ENCODE data around the gene PSKH1. TPM values are rescaled to one million over a fixed set of nuclear protein-coding genes. Genes with fewer than 3 reads are reported as not detected.
"Not testable (repeated sequence)": the region's sequence is repeated elsewhere in the genome, so short reads cannot be mapped to it uniquely, and the experiment has no call there.

PSKH1 gene
- total RNA-seq, 1 donor from 2014 or later, result 10.6 TPM

- DNase-seq (ENCODE audit: low read depth), result no peak
Measured at GRCh38 chr16:67957622-67958021, 64.6 kb downstream of the PSKH1 start.

GRCh38 chr16:67959536-67960329, 66.7 kb downstream of the PSKH1 start:
- peak; percentile 95 for DNase-seq (ENCODE audit: low read depth)

GRCh38 chr16:67961551-67961957, 68.5 kb downstream of the PSKH1 start:
- DNase-seq (ENCODE audit: low read depth), result peak; percentile 71

GRCh38 chr16:67962135-67962534, 69.1 kb downstream of the PSKH1 start:
- DNase-seq (ENCODE audit: low read depth), result no peak

- no peak for DNase-seq (ENCODE audit: low read depth)
Measured at GRCh38 chr16:67963292-67963661, 70.2 kb downstream of the PSKH1 start.

GRCh38 chr16:67963662-67964321, 70.7 kb downstream of the PSKH1 start:
- no peak for DNase-seq (ENCODE audit: low read depth)

- peak; percentile 35 for DNase-seq (ENCODE audit: low read depth)
Measured at GRCh38 chr16:67964477-67965131, 71.5 kb downstream of the PSKH1 start.

- peak; percentile 58 for DNase-seq (ENCODE audit: low read depth)
Measured at GRCh38 chr16:67965668-67966548, 72.9 kb downstream of the PSKH1 start.

- DNase-seq (ENCODE audit: low read depth), result peak; percentile 75
Measured at GRCh38 chr16:67966549-67967182, 73.6 kb downstream of the PSKH1 start.

- no peak for DNase-seq (ENCODE audit: low read depth)
Measured at GRCh38 chr16:67967183-67967957, 74.3 kb downstream of the PSKH1 start.

- DNase-seq (ENCODE audit: low read depth), result peak; percentile 49
Measured at GRCh38 chr16:67967958-67968399, 74.9 kb downstream of the PSKH1 start.

- DNase-seq (ENCODE audit: low read depth), result peak; percentile 86
Measured at GRCh38 chr16:67968400-67969253, 75.6 kb downstream of the PSKH1 start, which contains the start of gene SLC12A4. SLC12A4 (minus strand) TSS chr16:67968637; CDS start chr16:67968553, 84 bp downstream.

- DNase-seq (ENCODE audit: low read depth), result no peak
Measured at GRCh38 chr16:67969254-67970039, 76.4 kb downstream of the PSKH1 start.

- DNase-seq (ENCODE audit: low read depth), result no peak
Measured at GRCh38 chr16:67971111-67971510, 78.1 kb downstream of the PSKH1 start.

- not testable (repeated sequence) for DNase-seq (ENCODE audit: low read depth)
Measured at GRCh38 chr16:67972285-67972684, 79.2 kb downstream of the PSKH1 start.

- DNase-seq (ENCODE audit: low read depth), result no peak
Measured at GRCh38 chr16:67975321-67976105, 82.5 kb downstream of the PSKH1 start.

- no peak for DNase-seq (ENCODE audit: low read depth)
Measured at GRCh38 chr16:67976205-67976604, 83.2 kb downstream of the PSKH1 start.
